ENCODE results near the gene SPAG17.

The SPAG17 gene

GRCh38 chr1:118202076-118202608 is 17.1 kb upstream of the SPAG17 start (continued):
- TF ChIP-seq HIC1 (tag by site-specific recombination; IDR thresholded peaks at IDR 0.05) (no peak), ZNF280D (tag by site-specific recombination; IDR thresholded peaks at IDR 0.05) (no peak), MYNN (tag by site-specific recombination; IDR thresholded peaks at IDR 0.05; ENCODE audit: borderline replicate concordance) (no peak), INSM2 (tag by site-specific recombination; IDR thresholded peaks at IDR 0.05) (no peak), ZNF580 (tag by site-specific recombination; IDR thresholded peaks at IDR 0.05) (no peak), SP7 (tag by site-specific recombination; IDR thresholded peaks at IDR 0.05) (no peak), ZNF341 (tag by site-specific recombination; IDR thresholded peaks at IDR 0.05; ENCODE audit: low read depth) (no peak), ZBTB11 (tag by site-specific recombination; conservative IDR thresholded peaks at IDR 0.05; ENCODE audit: low read depth) (no peak), ZFP37 (tag by site-specific recombination; IDR thresholded peaks at IDR 0.05) (no peak), ZNF148 (tag by site-specific recombination; IDR thresholded peaks at IDR 0.05; ENCODE audit: borderline replicate concordance) (no peak), ZSCAN4 (tag by site-specific recombination; IDR thresholded peaks at IDR 0.05) (no peak), KLF9 (tag by site-specific recombination; IDR thresholded peaks at IDR 0.05; ENCODE audit: low read depth) (no peak)
